PC-3 (cell line): ENCODE results near the gene SOX6. TPM values are rescaled to one million over a fixed set of nuclear protein-coding genes. Genes with fewer than 3 reads are reported as not detected.

ENCODE experiments used
- ATAC-seq: fragments of 200-7000 bp; cut with Tn5 transposase; 2 replicates; pipeline ENCODE4 v1.9.1; 2020; ENCODE audit warnings: mild to moderate bottlenecking, moderate library complexity
- BruUV-seq: library from RNA; stranded (reverse); fragments of 400-500 nt; replicated peaks from 2 replicates; lab custom pipeline; 2021; lab: Mats Ljungman, UMichigan
- CTCF ChIA-PET: fragments of 300-600 bp; sonication (Branson Sonifier 250); formaldehyde crosslinking; loops from one replicate; lab custom pipeline; 2022; ENCODE audit warnings: antibody characterized with exemption; lab: Charles Lee
- POLR2A ChIA-PET: fragments of 300-600 bp; sonication (Branson Sonifier 250); formaldehyde crosslinking; loops from one replicate; lab custom pipeline; 2022; ENCODE audit warnings: antibody characterized with exemption; ENCODE audit not compliant: unreplicated experiment; lab: Charles Lee
- DNase-seq: peaks from one replicate; pipeline ENCODE4 v3.0.0-alpha.2; 2015
- H2AFZ ChIP-seq: fragments of 300-600 bp; sonication (generic); 2 replicates; pipeline ENCODE4 v1.6.0; 2016; ENCODE audit warnings: antibody characterized with exemption, low read length
- H3F3A ChIP-seq: fragments of 300-600 bp; sonication (generic); one replicate; pipeline ENCODE4 v1.6.0; 2017; ENCODE audit warnings: antibody characterized with exemption, low read length, control low read depth, mild to moderate bottlenecking; ENCODE audit not compliant: unreplicated experiment
- H3K27ac ChIP-seq: fragments of 300-600 bp; sonication (generic); 2 replicates; pipeline ENCODE4 v1.5.1; 2016; ENCODE audit warnings: mild to moderate bottlenecking, low read length
- H3K27me3 ChIP-seq: fragments of 300-600 bp; sonication (generic); 2 replicates; pipeline ENCODE4 v1.6.1; 2016; ENCODE audit warnings: low read length, mixed read lengths
- H3K36me3 ChIP-seq: fragments of 300-600 bp; sonication (generic); 2 replicates; pipeline ENCODE4 v1.6.1; 2016; ENCODE audit warnings: low read depth, mixed run types, low read length, mixed read lengths
- H3K4me1 ChIP-seq: fragments of 300-600 bp; sonication (generic); 2 replicates; pipeline ENCODE4 v1.5.1; 2016; ENCODE audit warnings: low read length; ENCODE audit not compliant: insufficient read depth
- H3K4me2 ChIP-seq: fragments of 300-600 bp; sonication (generic); 2 replicates; pipeline ENCODE4 v1.6.0; 2016; ENCODE audit warnings: low read length
- H3K4me3 ChIP-seq: fragments of 300-600 bp; sonication (generic); 2 replicates; pipeline ENCODE4 v1.5.1; 2016; ENCODE audit warnings: mild to moderate bottlenecking, low read length, mixed read lengths
- H3K79me2 ChIP-seq: fragments of 300-600 bp; sonication (generic); 2 replicates; pipeline ENCODE4 v1.6.1; 2017; ENCODE audit warnings: low read length, mixed read lengths
- H3K9ac ChIP-seq: fragments of 300-600 bp; sonication (generic); 2 replicates; pipeline ENCODE4 v1.6.0; 2016; ENCODE audit warnings: mild to moderate bottlenecking, low read length
- H3K9me2 ChIP-seq: fragments of 300-600 bp; sonication (generic); replicated peaks from 2 replicates; pipeline ENCODE4 v1.6.1; 2016; ENCODE audit warnings: mixed run types, low read length, mixed read lengths
- H3K9me3 ChIP-seq: fragments of 300-600 bp; sonication (generic); 2 replicates; pipeline ENCODE4 v1.6.1; 2016; ENCODE audit warnings: low read length, mixed read lengths
- H4K20me1 ChIP-seq: fragments of 300-600 bp; sonication (generic); 2 replicates; pipeline ENCODE4 v1.6.1; 2016; ENCODE audit warnings: low read length, mixed read lengths
- EZH2 ChIP-seq: fragments of 300-600 bp; sonication (generic); IDR thresholded peaks from one replicate; pipeline ENCODE4 v1.6.1; 2017; ENCODE audit warnings: antibody characterized with exemption, mild to moderate bottlenecking, low read length; ENCODE audit not compliant: unreplicated experiment
- EZH2phosphoT487 ChIP-seq: fragments of 300-600 bp; sonication (generic); IDR thresholded peaks from 2 replicates; pipeline ENCODE4 v1.6.1; 2018; ENCODE audit warnings: mild to moderate bottlenecking, antibody characterized with exemption, low read length, borderline replicate concordance
- intact Hi-C: fragments of 100-400 bp; cut with micrococcal nuclease; formaldehyde crosslinking; loops from 2 replicates; pipeline ENCODE4 v1.9.0; 2023
- total RNA-seq: library from RNA; depleted of rRNA; stranded (reverse); fragments of >200 nt; gene quantifications from 2 replicates; pipeline ENCODE4 v1.2.3, GENCODE V29; 2014
- TF ChIP-seq, protein P1 (sequence below): fragments of 300-600 bp; sonication (generic); conservative IDR thresholded peaks from 2 replicates; pipeline ENCODE4 v1.5.1; 2017; ENCODE audit warnings: antibody characterized with exemption, low read depth, mild to moderate bottlenecking, low read length

SOX6 gene
- total RNA-seq, 1 experiment from 2014 or later, result not detected

DNA sequence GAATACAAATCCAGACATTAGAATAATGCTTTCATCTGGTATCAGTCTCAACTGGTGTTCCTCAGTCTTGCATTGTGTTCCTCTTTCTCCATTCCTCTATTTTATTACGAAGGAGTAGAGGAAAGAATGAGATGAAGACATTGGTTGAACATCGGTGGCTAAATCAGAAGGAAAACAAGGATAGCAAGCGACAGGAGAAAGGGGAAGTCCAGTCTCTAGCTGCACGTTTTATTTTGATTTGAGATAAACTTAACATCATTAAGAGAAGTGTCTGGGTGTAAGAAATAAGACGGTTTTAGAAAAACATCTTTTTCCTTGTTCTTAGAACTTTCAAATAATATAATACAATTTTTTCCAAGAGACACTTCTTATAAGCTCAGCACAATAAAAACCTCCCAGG, 6.2 kb downstream of the SOX6 start:
- TF ChIP-seq EZH2phosphoT487 (no peak), EZH2 (no peak)
- TF ChIP-seq, protein P1, sequence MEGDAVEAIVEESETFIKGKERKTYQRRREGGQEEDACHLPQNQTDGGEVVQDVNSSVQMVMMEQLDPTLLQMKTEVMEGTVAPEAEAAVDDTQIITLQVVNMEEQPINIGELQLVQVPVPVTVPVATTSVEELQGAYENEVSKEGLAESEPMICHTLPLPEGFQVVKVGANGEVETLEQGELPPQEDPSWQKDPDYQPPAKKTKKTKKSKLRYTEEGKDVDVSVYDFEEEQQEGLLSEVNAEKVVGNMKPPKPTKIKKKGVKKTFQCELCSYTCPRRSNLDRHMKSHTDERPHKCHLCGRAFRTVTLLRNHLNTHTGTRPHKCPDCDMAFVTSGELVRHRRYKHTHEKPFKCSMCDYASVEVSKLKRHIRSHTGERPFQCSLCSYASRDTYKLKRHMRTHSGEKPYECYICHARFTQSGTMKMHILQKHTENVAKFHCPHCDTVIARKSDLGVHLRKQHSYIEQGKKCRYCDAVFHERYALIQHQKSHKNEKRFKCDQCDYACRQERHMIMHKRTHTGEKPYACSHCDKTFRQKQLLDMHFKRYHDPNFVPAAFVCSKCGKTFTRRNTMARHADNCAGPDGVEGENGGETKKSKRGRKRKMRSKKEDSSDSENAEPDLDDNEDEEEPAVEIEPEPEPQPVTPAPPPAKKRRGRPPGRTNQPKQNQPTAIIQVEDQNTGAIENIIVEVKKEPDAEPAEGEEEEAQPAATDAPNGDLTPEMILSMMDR, result no peak
- H3K9me2 ChIP-seq, result no peaks in the 10 kb centered on the region
- H3K4me1 ChIP-seq, result no peaks in the 10 kb centered on the region
- POLR2A ChIA-PET, result no interaction called here
- no peak overlapping the region for H3K4me3 ChIP-seq
- no peak overlapping the region for H3K4me2 ChIP-seq
- CTCF ChIA-PET, result no interaction called here
- DNase-seq (no peak), ATAC-seq (no peak)
- no peaks in the 10 kb centered on the region for H3F3A ChIP-seq
- intact Hi-C loops, result no loop called here
- no TSS peak for BruUV-seq
- no peaks in the 10 kb centered on the region for H3K36me3 ChIP-seq
- no peaks in the 10 kb centered on the region for H3K79me2 ChIP-seq
- H3K9ac ChIP-seq, result no peak overlapping the region
- no peak overlapping the region for H3K27ac ChIP-seq
- H3K9me3 ChIP-seq, result no peaks in the 10 kb centered on the region
- H4K20me1 ChIP-seq, result no peaks in the 10 kb centered on the region
- 0 out of 2 replicates have a peak, but pooled peaks cover 4% of the 10 kb centered on the region for H3K27me3 ChIP-seq
- H2AFZ ChIP-seq, result no peak overlapping the region

DNA sequence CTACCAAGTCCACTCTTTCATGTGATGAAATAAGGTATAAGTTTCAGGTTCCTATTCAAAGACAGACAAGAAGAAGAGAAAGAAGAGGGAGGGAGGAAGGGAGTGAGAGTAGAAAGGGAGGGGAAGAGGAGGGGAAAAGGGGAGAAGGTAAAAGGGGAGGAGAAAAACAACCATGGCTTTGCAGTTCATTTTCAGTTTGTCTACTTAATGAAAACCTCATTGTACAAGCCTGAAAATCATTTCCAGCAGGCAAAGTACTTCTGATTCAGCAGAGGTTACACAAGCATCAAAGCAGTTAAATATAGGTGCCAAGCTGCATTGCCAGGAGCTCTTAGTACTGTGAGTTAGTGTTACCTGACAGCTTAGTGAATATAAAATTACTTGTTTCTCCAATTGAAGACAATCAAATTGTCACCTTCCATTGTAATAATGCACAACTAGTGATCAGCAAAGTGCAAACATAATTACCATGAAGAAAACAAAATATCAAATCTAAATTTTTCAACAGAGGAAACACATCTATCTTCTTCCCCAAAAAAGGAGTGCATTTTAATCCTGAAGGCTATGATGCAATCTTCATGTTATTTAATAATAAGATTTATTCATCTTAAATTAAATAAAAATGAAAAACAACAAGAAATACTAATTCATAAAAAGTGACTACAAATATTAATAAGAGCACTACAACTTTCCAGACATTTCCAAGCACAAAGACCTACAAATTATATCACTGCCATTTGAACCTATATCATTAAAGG, 8.2 kb downstream of the SOX6 start:
- ATAC-seq (no peak), DNase-seq (no peak)
- Histone ChIP-seq H3K9me3 (no peaks in the 10 kb centered on the region), H3K4me3 (no peak overlapping the region), H3K27ac (no peak overlapping the region), H3K4me2 (no peak overlapping the region), H3K4me1 (no peaks in the 10 kb centered on the region), H4K20me1 (no peaks in the 10 kb centered on the region), H3K79me2 (no peaks in the 10 kb centered on the region), H3K36me3 (no peaks in the 10 kb centered on the region), H2AFZ (no peak overlapping the region), H3K9me2 (no peaks in the 10 kb centered on the region), H3F3A (no peaks in the 10 kb centered on the region), H3K27me3 (0 out of 2 replicates have a peak, but pooled peaks cover 4% of the 10 kb centered on the region), H3K9ac (no peak overlapping the region)
- POLR2A ChIA-PET, result no interaction called here
- no TSS peak for BruUV-seq
- intact Hi-C loops, result no loop called here
- TF ChIP-seq EZH2, result no peak
- no peak for TF ChIP-seq EZH2phosphoT487
- TF ChIP-seq, protein P1, result no peak
- CTCF ChIA-PET, result no interaction called here

DNA sequence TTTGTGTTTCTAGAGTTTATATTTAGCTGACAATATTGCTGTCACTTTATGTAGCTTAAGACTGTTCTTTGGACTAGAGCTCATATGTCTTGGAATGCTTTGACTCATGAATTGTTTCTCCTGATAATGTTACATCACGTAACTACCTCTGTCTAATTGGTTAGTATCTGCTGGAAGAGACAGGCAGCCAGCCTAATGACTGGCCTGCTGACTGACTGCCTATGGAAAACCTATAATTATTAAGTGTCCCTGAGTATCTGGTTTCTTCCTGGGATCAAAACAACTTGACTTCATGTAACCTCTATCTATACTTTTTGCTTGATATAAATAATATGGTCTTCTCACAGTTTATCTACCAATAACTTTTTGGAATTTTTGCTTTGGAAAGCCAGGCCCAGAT, 9.4 kb downstream of the SOX6 start:
- no peaks in the 10 kb centered on the region for H3K4me1 ChIP-seq
- H2AFZ ChIP-seq, result no peak overlapping the region
- intact Hi-C loops, result no loop called here
- no peaks in the 10 kb centered on the region for H3K9me3 ChIP-seq
- H3K79me2 ChIP-seq, result no peaks in the 10 kb centered on the region
- BruUV-seq, result no TSS peak
- DNase-seq (no peak), ATAC-seq (no peak)
- H3K27ac ChIP-seq, result no peak overlapping the region
- H3K4me3 ChIP-seq, result no peak overlapping the region
- no peak overlapping the region for H3K9ac ChIP-seq
- 0 out of 2 replicates have a peak, but pooled peaks cover 4% of the 10 kb centered on the region for H3K27me3 ChIP-seq
- no peak overlapping the region for H3K4me2 ChIP-seq
- TF ChIP-seq, protein P1, result no peak
- no peak for TF ChIP-seq EZH2
- TF ChIP-seq EZH2phosphoT487, result no peak
- H4K20me1 ChIP-seq, result no peaks in the 10 kb centered on the region
- H3K9me2 ChIP-seq, result no peaks in the 10 kb centered on the region
- POLR2A ChIA-PET, result no interaction called here
- CTCF ChIA-PET, result no interaction called here
- no peaks in the 10 kb centered on the region for H3F3A ChIP-seq
- H3K36me3 ChIP-seq, result no peaks in the 10 kb centered on the region
